Right ventricle myocardium inferior (tissue), 1 donor: ENCODE results near the gene WNT11. TPM values are rescaled to one million over a fixed set of nuclear protein-coding genes. Genes with fewer than 3 reads are reported as not detected.

ENCODE experiments used
- ATAC-seq: fragments of 200-7000 bp; cut with Tn5 transposase; one replicate; pipeline ENCODE4 v1.9.1; 2020; ENCODE audit warnings: mild to moderate bottlenecking, moderate library complexity
- DNase-seq: peaks from one replicate; pipeline ENCODE4 v3.0.0; 2021; ENCODE audit errors: missing footprints
- intact Hi-C: fragments of 100-400 bp; cut with DNase I; formaldehyde crosslinking; loops from one replicate; pipeline ENCODE4 v1.11.0; 2022
- long read RNA-seq: library from polyadenylated mRNA; unstranded; transcript quantifications from one replicate; pipeline ENCODE4 v2.0.0, GENCODE V29; 2021
- total RNA-seq: library from RNA; stranded (reverse); fragmentation: NEBNext Ultra II Directional; extraction: Animal tissue kit (Norgen Biotek cat#: 25700); gene quantifications from one replicate; pipeline ENCODE4 v1.2.1, GENCODE V29; 2021
- donor health status: DM: no; HTN: yes; CAD: no; lungs with severe emphysema.

WNT11 gene
- 18.2 TPM for total RNA-seq
- long read RNA-seq, partial matches to known transcripts = 2 of 22 reads
- long read RNA-seq, other reads (novel, unspliced or antisense) = 20 of 22 reads

DNA sequence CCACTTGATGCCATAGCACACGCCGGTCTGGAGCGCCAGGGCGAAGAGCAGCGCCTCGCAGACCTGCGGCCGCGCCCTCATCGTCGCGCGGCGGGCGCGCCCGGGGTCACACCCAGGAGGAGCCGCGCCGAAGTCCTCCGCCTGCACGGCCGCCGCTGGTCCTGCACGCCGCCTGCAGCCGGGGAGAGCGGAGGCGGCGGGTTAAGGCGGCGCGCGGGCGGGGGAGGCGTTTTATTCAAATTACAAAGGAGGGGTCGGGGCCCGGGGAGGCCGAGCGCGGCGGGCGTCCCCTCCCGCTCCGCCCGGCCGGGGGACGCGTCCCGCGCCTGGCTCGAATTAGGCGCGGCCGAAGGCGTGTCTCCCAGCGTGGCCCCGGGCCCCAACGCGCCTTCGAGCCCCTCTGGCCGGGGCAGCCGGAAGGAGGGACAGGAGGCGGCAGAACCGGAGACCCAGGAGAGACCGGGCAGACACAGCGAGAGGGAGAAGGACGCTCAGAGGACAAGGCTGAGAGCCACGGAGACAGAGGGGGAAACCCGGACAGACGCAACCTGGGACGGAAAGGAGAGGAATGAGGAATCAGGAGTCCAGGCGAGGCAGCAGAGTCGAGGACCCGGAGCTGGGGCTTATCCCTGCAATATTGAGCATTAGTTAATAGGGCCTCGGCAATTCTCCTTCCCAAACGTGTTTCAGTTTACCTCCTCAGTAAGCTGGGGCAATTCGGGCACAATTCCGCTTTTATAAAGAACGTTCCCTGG lies at the start of gene WNT11:
Gene WNT11 (minus strand): TSS at position 176 of the 755 bp plus-strand sequence. CDS start 95 bp downstream, at position 81.
- ATAC-seq = peak; percentile 27
- peak; percentile 84 for DNase-seq
- intact Hi-C loops = loop anchor here (2.0 to 10.0 kb wide), 4 partner anchors 238 to 468 kb away; partner anchors contain the start of genes EMSY and LRRC32

DNA sequence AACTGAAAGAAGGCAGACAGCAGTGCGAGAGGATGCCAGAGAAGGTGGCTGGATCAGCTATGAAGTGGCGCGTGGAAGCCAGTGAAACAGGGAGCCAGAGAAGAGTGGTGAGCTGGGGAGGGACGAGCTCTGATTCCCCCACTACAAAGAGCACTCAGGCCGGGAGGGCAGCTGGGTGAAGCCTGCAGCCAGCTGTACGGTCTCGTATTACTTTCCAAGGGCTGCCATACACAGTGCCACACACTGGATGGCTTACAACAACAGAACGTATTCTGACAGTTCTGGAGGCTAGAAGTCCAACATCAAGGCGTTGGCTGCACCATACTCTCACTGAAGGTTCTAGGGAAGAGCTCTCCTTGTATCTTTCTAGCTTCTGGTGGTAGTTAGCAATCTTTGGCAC lies 47.1 kb upstream of the WNT11 start:
- no peak for DNase-seq
- intact Hi-C loops = no loop called here

GRCh38 chr11:76252631-76253070 lies 46.3 kb upstream of the WNT11 start:
- DNase-seq = no peak
- intact Hi-C loops = no loop called here
- ATAC-seq = no peak

More for the DNA sequence above, 47.1 kb upstream of the WNT11 start:
- ATAC-seq = no peak

DNA sequence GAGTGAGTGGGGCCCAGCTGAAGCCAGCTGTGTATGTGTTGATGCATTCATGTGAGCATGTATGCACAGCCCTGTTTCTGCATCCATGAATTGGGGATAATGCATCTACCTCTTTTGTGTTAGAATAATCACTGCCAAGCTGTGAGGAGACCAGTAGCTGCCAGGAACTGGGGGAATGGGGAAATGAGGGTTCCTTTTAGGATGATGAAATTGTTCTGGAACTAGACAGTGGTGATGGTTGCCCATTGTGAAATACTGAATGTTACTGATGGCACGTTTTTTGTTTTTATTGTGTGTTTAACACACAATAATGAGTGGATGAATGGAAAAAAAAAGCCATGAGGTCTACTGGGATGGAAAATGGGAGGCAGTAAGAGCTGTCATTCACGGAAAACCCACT lies 45.3 kb upstream of the WNT11 start:
- no peak for DNase-seq
- intact Hi-C loops = no loop called here
- no peak for ATAC-seq

GRCh38 chr11:76251226-76251575 lies 44.9 kb upstream of the WNT11 start:
- no peak for ATAC-seq
- no peak for DNase-seq
- intact Hi-C loops = no loop called here

DNA sequence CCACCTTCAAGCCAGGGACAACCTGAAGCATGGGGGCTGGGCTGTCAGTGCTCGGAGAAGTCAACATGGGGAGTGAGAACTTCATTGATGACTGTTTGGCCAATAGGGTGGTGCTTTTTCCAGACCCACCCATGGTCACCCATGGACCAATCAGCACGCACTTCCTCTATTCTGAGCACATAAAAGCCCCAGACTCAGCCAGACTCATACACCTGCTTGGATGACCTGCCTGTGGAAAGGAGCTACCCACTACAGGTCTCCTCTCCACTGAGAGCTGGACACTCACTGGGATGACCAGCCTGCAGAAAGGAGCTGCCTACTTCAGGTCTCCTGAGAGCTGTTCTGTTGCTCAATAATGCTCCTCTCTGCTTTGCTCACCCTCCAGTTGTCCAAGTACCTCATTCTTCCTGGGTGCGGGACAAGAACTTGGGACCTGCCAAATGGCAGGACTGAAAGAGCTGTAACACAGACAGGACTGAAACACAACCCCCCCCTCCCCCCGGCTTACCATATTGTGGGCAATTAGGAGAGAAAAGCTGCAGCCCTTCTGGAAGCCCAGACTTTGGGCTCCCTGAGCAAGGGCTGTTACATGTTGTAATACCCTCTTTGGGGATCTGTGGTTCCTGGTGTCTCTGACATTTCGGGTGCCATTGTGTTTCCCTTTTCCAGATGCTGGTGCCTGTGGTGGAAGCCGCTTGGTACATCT lies 44.4 kb upstream of the WNT11 start:
- intact Hi-C loops = no loop called here
- ATAC-seq (no peak), DNase-seq (no peak)

DNA sequence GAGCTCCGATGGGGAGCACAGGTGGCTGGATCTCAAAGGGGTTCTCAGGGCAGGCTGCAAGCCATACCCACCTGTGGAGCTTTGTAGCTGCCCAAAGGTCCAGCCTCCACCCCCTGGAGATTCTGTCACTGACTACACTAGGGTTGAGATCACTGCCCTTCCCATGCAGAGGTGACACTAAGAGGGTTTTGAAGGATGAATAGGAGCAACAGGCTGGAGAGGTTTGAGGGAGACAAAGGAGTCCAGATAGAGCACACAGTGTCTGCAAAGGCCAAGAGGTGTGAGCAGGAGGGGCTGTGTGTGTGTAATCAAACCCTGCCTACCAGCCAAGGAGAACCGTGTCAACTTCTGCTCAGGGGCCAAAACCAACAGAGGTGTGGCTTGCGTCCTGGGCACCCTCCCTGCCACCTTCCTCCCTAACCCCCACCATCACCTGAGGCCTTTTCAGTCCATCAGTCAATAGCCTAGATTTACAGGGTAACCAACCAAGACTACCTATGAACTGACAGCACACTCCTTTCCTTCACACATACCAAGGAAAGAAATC lies 43.0 kb upstream of the WNT11 start:
- DNase-seq (no peak), ATAC-seq (no peak)
- intact Hi-C loops = no loop called here

DNA sequence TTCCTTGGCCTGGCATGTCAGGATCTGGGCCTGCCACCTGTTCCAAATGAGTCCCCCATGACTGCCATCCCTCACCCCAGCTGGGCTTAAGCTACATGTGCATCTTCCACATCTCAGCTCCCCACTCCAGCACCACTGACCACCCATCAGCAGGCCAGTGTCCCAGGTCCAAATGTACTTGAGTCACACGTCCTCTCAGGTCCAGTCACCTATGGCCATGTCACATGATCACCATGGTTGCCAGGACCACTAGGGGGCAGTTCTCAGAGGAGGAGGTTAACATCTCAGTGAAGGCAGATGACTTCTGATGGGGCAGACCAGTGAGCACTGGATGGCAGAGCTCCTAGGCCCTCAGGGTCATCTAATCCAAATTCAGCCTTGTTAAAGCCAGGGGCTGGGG lies 41.9 kb upstream of the WNT11 start:
- DNase-seq = no peak
- intact Hi-C loops = no loop called here

GRCh38 chr11:76247091-76247490 lies 40.8 kb upstream of the WNT11 start:
- DNase-seq = no peak
- ATAC-seq = no peak
- intact Hi-C loops = no loop called here

More for the DNA sequence above, 41.9 kb upstream of the WNT11 start:
- no peak for ATAC-seq

GRCh38 chr11:76246271-76246933 lies 40.1 kb upstream of the WNT11 start:
- intact Hi-C loops = no loop called here

GRCh38 chr11:76245720-76246119 lies 39.4 kb upstream of the WNT11 start:
- intact Hi-C loops = no loop called here
- ATAC-seq (no peak), DNase-seq (no peak)

More at GRCh38 chr11:76246271-76246933, 40.1 kb upstream of the WNT11 start:
- ATAC-seq (no peak), DNase-seq (no peak)

- intact Hi-C loops = no loop called here
- ATAC-seq = no peak
- no peak for DNase-seq
Observed at GRCh38 chr11:76244316-76244851, 38.1 kb upstream of the WNT11 start.

- intact Hi-C loops = no loop called here
- DNase-seq (no peak), ATAC-seq (no peak)
Observed at GRCh38 chr11:76243957-76244285, 37.6 kb upstream of the WNT11 start.

DNA sequence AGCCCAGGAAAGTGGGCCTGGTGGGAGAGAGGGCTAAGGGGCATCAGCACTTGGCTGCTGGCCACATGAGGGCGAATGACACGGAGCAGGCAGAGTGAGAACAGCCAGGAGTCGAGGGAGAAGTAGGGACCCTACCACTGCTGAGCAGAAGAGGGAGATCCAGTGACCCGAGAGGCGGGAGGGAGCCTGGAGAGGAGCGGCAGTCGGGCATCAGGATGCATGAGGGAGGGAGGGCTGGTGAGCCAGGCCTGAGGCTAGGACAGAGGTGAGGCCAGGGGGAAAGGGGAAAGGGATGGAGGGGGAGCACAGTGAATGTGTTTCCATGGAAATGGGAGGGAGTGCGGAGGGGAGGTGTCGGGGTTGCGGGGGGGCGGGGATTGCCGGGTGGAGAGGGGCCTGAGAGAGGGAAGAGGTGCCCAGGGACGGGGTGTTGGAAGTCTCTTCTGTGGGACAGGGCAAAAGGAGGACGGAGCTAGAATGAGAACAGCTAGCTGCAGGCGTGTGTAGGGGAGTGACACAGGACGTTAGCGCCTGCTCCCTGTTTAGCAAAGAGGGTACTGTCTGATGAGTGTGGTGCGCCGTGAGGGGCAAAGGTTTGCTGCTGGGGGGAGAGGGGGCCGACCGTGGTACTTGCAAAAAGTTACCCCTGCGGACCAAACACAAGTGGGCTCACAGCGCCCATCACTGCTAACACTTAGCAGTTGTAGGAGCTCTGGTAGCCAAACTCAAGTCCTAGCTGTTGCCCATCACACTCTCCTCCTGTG lies 37.1 kb upstream of the WNT11 start:
- DNase-seq (no peak), ATAC-seq (no peak)
- intact Hi-C loops = no loop called here

- ATAC-seq (no peak), DNase-seq (no peak)
- intact Hi-C loops = no loop called here
Observed at GRCh38 chr11:76242004-76242779, 35.9 kb upstream of the WNT11 start.

- ATAC-seq = no peak
- DNase-seq = no peak
- intact Hi-C loops = no loop called here
Observed at GRCh38 chr11:76241243-76242000, 35.1 kb upstream of the WNT11 start.

DNA sequence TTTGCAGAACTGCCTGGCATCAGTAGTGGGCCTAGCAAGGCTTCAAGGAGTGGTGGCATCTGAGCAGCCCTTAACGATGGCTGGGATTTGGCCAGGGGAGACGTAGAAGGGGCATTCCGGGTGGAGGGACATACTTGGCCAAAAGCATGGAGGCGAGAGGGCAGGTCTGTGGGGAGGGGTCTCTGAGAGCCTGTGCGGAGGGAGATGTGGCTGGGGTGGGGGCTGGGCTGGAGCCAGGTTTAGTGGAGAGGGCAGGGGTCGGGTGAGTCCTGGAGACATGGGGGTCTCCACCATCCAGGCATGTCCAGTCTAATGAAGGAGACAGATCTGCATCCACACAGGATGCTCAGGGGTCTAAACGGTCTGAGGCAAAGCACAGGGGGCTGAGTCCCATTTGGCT lies 34.4 kb upstream of the WNT11 start:
- ATAC-seq = no peak
- DNase-seq = no peak
- intact Hi-C loops = no loop called here
